ENCODE data around the gene ZNF598.
A peak's percentile ranks its signal among the peaks of the same experiment; 100 is the strongest.

- TF ChIP-seq EZH2phosphoT487 (IDR thresholded peaks at IDR 0.05; ENCODE audit: borderline replicate concordance, low read length): no peak
- TF ChIP-seq CTCF (conservative IDR thresholded peaks at IDR 0.05; ENCODE audit: low read depth, low read length): 0 out of 2 replicates have a peak, but pooled peaks have one; percentile 17
These were observed 17.7 kb upstream of the ZNF598 start for GRCh38 chr16:2027024-2028010.

All from PC-3 (cell line).